Transverse colon (tissue), 4 donors: ENCODE data around the gene GPR68. TPM values are rescaled to one million over a fixed set of nuclear protein-coding genes. Genes with fewer than 3 reads are reported as not detected.

Experiments
- DNase-seq: peaks from one replicate; pipeline ENCODE4 v3.0.0-alpha.2; 2019
- H3K27ac ChIP-seq, 4 donors: fragments of 200-600 bp; sonication (generic); 2 replicates each; pipeline ENCODE4 v1.5.1; 2016 to 2018; ENCODE audit warnings: inconsistent platforms in 4 of 4
- H3K27me3 ChIP-seq: fragments of 200-600 bp; sonication (generic); 2 replicates; pipeline ENCODE4 v1.5.1; 2017; ENCODE audit warnings: inconsistent platforms
- H3K36me3 ChIP-seq, 4 donors: fragments of 200-600 bp; sonication (generic); 2 replicates each; pipeline ENCODE4 v1.5.1; 2017 to 2019; ENCODE audit warnings: inconsistent platforms in 4 of 4
- H3K4me1 ChIP-seq, 4 donors: fragments of 200-600 bp; sonication (generic); 2 replicates each; pipeline ENCODE4 v1.5.1; 2017 to 2020; ENCODE audit warnings: inconsistent platforms in 4 of 4
- H3K4me3 ChIP-seq, 4 donors: fragments of 200-600 bp; sonication (generic); 1 replicate in 1 of 4; 2 replicates in 3 of 4; pipeline versions ENCODE4 v1.5.1 to v1.6.1; 2017 to 2019; ENCODE audit warnings: inconsistent platforms in 4 of 4
- H3K9me3 ChIP-seq, 2 donors: fragments of 200-600 bp; sonication (generic); 2 replicates each; pipeline ENCODE4 v1.5.1; 2017 to 2019; ENCODE audit warnings: inconsistent platforms in 2 of 2
- EP300 ChIP-seq: sonication (generic); formaldehyde crosslinking; IDR thresholded peaks from one replicate; pipeline ENCODE4 v1.6.1; 2017; ENCODE audit warnings: antibody characterized with exemption, low read depth
- POLR2A ChIP-seq: fragments of 450-650 bp; IDR thresholded peaks from one replicate; pipeline ENCODE4 v1.6.1; 2016; ENCODE audit warnings: antibody characterized with exemption, mild to moderate bottlenecking, moderate library complexity
- POLR2AphosphoS5 ChIP-seq, 3 donors: sonication (generic); formaldehyde crosslinking; IDR thresholded peaks; one replicate each; pipeline ENCODE4 v1.6.1; 2016; ENCODE audit warnings: antibody characterized with exemption in 3 of 3
- WGBS, 2 donors: methylation state at CpG; one replicate each; pipeline ENCODE4 v1.1.5; 2018; ENCODE audit warnings: low coverage in 1 of 2; 5-methylcytosine and 5-hydroxymethylcytosine counted together
- in situ Hi-C, 4 donors: fragments of 200-750 bp; cut with MboI; loops; one replicate each; pipeline versions ENCODE4 v1.15.0 to v1.15.1; 2017; ENCODE audit warnings: low sequenced_read_pairs in 3 of 4, low pct_ligation_motif_present in 1 of 4, low pct_unique_long_range_greater_than_20kb in 1 of 4
- intact Hi-C: fragments of 100-400 bp; cut with DNase I; formaldehyde crosslinking; loops from one replicate; pipeline ENCODE4 v1.15.1; 2023; ENCODE audit warnings: low total_unique reads
- total RNA-seq, 4 donors: library from RNA; depleted of rRNA; stranded (reverse); fragments of >200 nt; gene quantifications; one replicate each; pipeline ENCODE4 v1.1.0, GENCODE V29; 2016
- TF ChIP-seq, protein P1 (sequence below), 5 experiments: fragments of 200-600 bp in 3 of 5; fragments of 450-650 bp in 2 of 5; sonication (generic) in 3 of 5; IDR thresholded peaks; 1 replicate in 2 of 5; 2 replicates in 3 of 5; pipeline ENCODE4 v1.5.1; 2016 to 2017; ENCODE audit warnings: antibody characterized with exemption in 5 of 5, inconsistent platforms in 3 of 5, mild to moderate bottlenecking in 2 of 5, moderate library complexity in 1 of 5

GPR68 gene
- total RNA-seq, 4 donors from 2014 or later = 0.48 to 0.80 (median 0.55) TPM; not detected in 1

DNA sequence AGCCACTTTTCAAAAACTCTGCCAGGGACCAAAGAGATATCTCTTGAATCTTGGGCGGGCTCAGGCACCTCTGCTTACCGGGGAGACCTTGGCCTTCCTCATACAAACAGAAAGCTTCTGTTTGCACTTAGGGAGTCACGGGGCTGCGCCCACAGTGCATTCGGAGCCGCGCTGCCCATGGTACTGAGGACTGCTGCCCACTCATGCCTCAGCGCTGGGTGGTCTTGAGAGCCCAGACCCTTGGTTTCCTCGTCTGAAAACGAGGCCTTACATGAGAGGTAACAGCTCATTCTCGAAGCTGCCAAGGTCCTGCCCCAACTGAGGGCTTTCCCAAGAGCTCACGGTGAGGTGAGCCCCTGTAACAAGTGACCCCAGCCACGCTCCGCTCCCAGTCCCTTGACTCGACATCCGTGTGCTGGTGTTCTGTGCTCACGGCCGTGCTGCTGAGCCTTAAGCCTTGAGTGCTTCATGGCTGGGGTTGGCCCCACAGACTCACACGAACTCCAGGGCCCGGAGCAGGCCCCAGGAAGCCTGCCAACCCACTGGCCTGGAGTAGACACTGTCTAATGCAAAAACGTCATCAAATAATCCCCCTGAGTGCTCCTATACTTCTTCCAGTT lies 47.4 kb upstream of the GPR68 start:
- no peak overlapping the region for H3K27ac ChIP-seq
- in situ Hi-C loops = loop anchor here in 2 of 4 donors (25.0 kb wide), 2 partner anchors 380 to 405 kb away; no protein-coding TSS in a partner anchor
- no peaks in the 10 kb centered on the region for H3K27me3 ChIP-seq
- 92% methylated on average over 21 of the region's 21 CpGs; no CpG with 5 or more reads in 1 of the 2 donors for WGBS, 2 donors
- TF ChIP-seq POLR2A = no peak
- TF ChIP-seq, protein P1, sequence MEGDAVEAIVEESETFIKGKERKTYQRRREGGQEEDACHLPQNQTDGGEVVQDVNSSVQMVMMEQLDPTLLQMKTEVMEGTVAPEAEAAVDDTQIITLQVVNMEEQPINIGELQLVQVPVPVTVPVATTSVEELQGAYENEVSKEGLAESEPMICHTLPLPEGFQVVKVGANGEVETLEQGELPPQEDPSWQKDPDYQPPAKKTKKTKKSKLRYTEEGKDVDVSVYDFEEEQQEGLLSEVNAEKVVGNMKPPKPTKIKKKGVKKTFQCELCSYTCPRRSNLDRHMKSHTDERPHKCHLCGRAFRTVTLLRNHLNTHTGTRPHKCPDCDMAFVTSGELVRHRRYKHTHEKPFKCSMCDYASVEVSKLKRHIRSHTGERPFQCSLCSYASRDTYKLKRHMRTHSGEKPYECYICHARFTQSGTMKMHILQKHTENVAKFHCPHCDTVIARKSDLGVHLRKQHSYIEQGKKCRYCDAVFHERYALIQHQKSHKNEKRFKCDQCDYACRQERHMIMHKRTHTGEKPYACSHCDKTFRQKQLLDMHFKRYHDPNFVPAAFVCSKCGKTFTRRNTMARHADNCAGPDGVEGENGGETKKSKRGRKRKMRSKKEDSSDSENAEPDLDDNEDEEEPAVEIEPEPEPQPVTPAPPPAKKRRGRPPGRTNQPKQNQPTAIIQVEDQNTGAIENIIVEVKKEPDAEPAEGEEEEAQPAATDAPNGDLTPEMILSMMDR (IDR thresholded peaks at IDR 0.05) = no peak
- no peak for TF ChIP-seq POLR2AphosphoS5 (IDR thresholded peaks at IDR 0.05)
- TF ChIP-seq EP300 = no peak
- DNase-seq = no peak
- peaks cover 0 to 12% (median 5%) of the 10 kb centered on the region in 4 donors for H3K36me3 ChIP-seq
- H3K4me3 ChIP-seq = no peak overlapping the region
- intact Hi-C loops = loop anchor here (10.0 kb wide), 1 partner anchor 387 kb away; no protein-coding TSS in a partner anchor
- H3K9me3 ChIP-seq = no peaks in the 10 kb centered on the region
- H3K4me1 ChIP-seq = no peaks in the 10 kb centered on the region

DNA sequence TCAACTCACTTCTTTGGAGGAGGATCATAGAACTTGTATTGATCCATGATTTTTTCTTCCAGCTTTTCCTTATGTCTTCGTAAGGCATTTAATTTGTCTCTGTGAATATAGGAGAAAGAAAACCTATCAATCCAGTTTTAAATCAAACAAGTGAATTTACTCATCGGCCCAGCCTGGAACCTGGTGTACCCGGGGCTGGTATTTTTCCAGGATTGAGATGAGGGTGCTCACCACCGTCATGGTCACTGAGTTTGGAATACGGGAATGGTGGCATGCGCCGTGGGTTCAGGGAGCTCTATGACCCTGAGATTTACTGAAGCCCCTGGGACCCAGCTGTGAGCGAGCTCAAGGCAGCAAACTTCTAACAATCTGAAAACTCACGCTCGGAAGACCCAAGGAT lies 46.5 kb upstream of the GPR68 start:
- 86 to 87% methylated on average over 4 to 10 of the region's 10 CpGs for WGBS, 2 donors
- Histone ChIP-seq H3K27ac (no peak overlapping the region), H3K27me3 (no peaks in the 10 kb centered on the region), H3K9me3 (no peaks in the 10 kb centered on the region), H3K4me1 (no peaks in the 10 kb centered on the region), H3K4me3 (no peak overlapping the region), H3K36me3 (peaks cover 0 to 10% (median 4%) of the 10 kb centered on the region in 4 donors)
- TF ChIP-seq, protein P1 (IDR thresholded peaks at IDR 0.05) = no peak
- no peak for TF ChIP-seq POLR2AphosphoS5 (IDR thresholded peaks at IDR 0.05)
- no peak for TF ChIP-seq POLR2A
- TF ChIP-seq EP300 = no peak
- intact Hi-C loops (loop anchor here (10.0 kb wide), 1 partner anchor 386 kb away; no protein-coding TSS in a partner anchor), in situ Hi-C loops (loop anchor here in 2 of 4 donors (25.0 kb wide), 2 partner anchors 379 to 404 kb away; no protein-coding TSS in a partner anchor)
- no peak for DNase-seq

DNA sequence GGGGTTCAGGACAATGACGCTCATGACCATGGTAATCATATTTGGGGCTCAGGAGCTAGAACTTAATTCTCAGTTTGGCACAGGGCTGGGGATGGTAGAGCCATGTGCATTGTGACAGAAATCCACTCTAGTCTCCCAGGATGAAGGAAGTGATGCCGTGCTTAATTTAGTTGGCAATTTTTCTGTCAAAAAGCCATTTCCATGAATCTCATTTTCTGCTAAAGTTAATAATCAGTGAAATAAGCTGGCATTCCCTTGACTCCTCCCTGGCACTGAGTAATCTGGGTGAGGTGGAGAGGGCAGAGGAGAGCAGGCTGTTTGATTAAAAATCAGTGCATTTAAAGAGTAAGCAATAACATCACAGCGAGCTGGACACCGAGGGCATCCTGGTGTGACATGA lies 45.0 kb upstream of the GPR68 start:
- in situ Hi-C loops (loop anchor here (5.0 to 25.0 kb wide), 5 partner anchors 112 to 402 kb away; no protein-coding TSS in a partner anchor), intact Hi-C loops (loop anchor here (5.0 kb wide), 1 partner anchor 112 kb away; no protein-coding TSS in a partner anchor)
- no peak for DNase-seq
- Histone ChIP-seq H3K4me1 (peaks cover 0 to 14% (median 4%) of the 10 kb centered on the region in 4 donors), H3K27ac (no peak overlapping the region), H3K36me3 (peaks cover 0 to 10% (median 3%) of the 10 kb centered on the region in 4 donors), H3K4me3 (no peak overlapping the region), H3K27me3 (no peaks in the 10 kb centered on the region), H3K9me3 (no peaks in the 10 kb centered on the region)
- TF ChIP-seq POLR2AphosphoS5 (IDR thresholded peaks at IDR 0.05) (no peak), EP300 (no peak), POLR2A (no peak)
- TF ChIP-seq, protein P1 (IDR thresholded peaks at IDR 0.05) = no peak
- 94% methylated on average over 4 of the region's 4 CpGs; no CpG with 5 or more reads in 1 of the 2 donors for WGBS, 2 donors

DNA sequence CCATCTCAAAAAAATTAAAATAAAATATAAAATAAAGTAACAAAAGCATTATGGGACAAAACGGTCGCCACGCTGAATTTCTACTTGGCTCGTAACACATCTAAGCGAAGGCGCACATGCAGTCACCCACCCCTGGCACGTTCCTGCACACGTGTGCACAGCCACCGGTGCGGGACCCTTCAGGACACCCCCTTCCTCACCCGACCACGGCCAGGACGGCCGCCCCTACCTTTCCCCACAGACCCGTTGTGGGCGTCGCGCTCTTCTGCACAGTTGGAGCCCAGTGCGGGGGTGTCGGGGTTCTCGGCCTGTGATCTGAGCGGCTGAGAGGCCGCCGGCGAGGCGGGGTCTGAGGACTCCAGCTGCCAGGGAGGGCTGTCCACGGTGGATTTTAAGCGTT lies 44.4 kb upstream of the GPR68 start:
- H3K27ac ChIP-seq = no peak overlapping the region
- H3K4me3 ChIP-seq = no peak overlapping the region
- no peak for TF ChIP-seq POLR2A
- TF ChIP-seq, protein P1 (IDR thresholded peaks at IDR 0.05) = no peak
- no peak for TF ChIP-seq EP300
- no peak for TF ChIP-seq POLR2AphosphoS5 (IDR thresholded peaks at IDR 0.05)
- 91 to 94% methylated on average over 6 to 28 of the region's 28 CpGs for WGBS, 2 donors
- H3K27me3 ChIP-seq = no peaks in the 10 kb centered on the region
- in situ Hi-C loops (loop anchor here (5.0 to 25.0 kb wide), 5 partner anchors 112 to 402 kb away; no protein-coding TSS in a partner anchor), intact Hi-C loops (loop anchor here (5.0 kb wide), 1 partner anchor 112 kb away; no protein-coding TSS in a partner anchor)
- no peaks in the 10 kb centered on the region for H3K9me3 ChIP-seq
- H3K4me1 ChIP-seq = peaks cover 0 to 14% (median 4%) of the 10 kb centered on the region in 4 donors
- no peak for DNase-seq
- peaks cover 0 to 9% (median 3%) of the 10 kb centered on the region in 4 donors for H3K36me3 ChIP-seq
